ENCODE measurements around the gene BABAM2. TPM values are rescaled to one million over a fixed set of nuclear protein-coding genes. Genes with fewer than 3 reads are reported as not detected.

BABAM2 gene
- total RNA-seq, 4 donors from 2014 or later: 24.3 to 46.1 (median 44.5) TPM

- Histone ChIP-seq H3K27me3 (no peaks in the 10 kb centered on the region), H3K9me3 (peaks cover 0 to 2% (median 0%) of the 10 kb centered on the region in 4 donors), H3K36me3 (peaks cover 0 to 3% (median 0%) of the 10 kb centered on the region in 3 donors), H3K4me3 (no peak overlapping the region), H3K27ac (peak overlapping the region in 1 of 4 donors; percentile 40), H3K4me1 (peaks cover 0 to 50% (median 15%) of the 10 kb centered on the region in 4 donors)
- no peak for DNase-seq (ENCODE audit: low spot score in 2 of 2)
- WGBS, 2 donors: 30 to 41% methylated on average over 3 of the region's 3 CpGs
- peak in 1 of 2 donors; percentile 23 for TF ChIP-seq EP300 (IDR thresholded peaks at IDR 0.05)
- no peak for TF ChIP-seq CTCF (IDR thresholded peaks at IDR 0.05)
- no peak for TF ChIP-seq POLR2A (IDR thresholded peaks at IDR 0.05)
These were observed 270.5 kb downstream of the BABAM2 start for GRCh38 chr2:28160986-28161425.

DNA sequence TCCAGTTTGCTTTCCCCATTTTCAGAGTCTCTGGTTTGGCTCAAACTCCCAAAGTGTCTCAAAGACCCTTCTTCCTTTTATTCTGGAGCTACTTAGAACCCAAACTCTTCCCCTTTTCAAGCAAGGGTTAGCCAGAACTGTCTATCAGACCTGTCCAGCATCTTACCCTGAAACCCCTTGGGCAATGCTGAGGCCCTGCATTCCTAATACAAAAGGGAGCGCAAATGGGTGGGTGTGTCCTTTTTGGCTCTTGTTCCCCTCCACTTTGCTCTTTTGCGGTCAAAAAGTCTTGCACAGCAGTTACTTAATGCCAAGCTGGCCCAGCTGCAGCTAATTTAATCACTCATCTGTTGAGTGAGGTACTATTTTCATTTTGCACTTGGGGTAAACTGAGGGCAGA lies 270.9 kb downstream of the BABAM2 start:
- 73 to 85% methylated on average over 2 of the region's 2 CpGs for WGBS, 2 donors
- TF ChIP-seq EP300 (IDR thresholded peaks at IDR 0.05) (peak in 1 of 2 donors; percentile 17), CTCF (IDR thresholded peaks at IDR 0.05) (no peak), POLR2A (IDR thresholded peaks at IDR 0.05) (no peak)
- Histone ChIP-seq H3K4me3 (no peak overlapping the region), H3K27ac (peak overlapping the region in 1 of 4 donors; percentile 40), H3K4me1 (peaks cover 0 to 50% (median 15%) of the 10 kb centered on the region in 4 donors), H3K36me3 (no peaks in the 10 kb centered on the region), H3K9me3 (no peaks in the 10 kb centered on the region), H3K27me3 (no peaks in the 10 kb centered on the region)
- DNase-seq (ENCODE audit: low spot score in 2 of 2): no peak

DNA sequence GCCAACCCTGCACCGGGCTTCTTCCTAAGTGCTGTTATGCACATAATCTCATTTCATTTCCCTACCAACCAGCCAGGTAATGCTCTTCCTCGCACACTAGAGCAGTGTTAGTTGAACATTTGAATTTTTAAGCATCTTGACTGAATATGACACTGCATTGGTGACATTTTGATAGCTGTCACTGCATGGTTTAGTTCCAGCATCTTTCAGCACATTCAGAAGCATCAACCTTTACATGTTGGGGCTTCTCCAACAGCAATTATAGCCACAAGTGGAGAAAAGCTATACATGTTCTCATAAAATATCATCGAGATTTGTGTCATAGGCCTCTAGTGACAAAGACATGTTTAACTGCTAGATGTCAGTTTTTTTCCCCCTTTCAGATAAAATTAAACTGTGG lies 272.0 kb downstream of the BABAM2 start:
- no peak for TF ChIP-seq CTCF (IDR thresholded peaks at IDR 0.05)
- TF ChIP-seq POLR2A (IDR thresholded peaks at IDR 0.05): no peak
- no peak for TF ChIP-seq EP300 (IDR thresholded peaks at IDR 0.05)
- 92 to 93% methylated on average over 3 of the region's 3 CpGs for WGBS, 2 donors
- no peak overlapping the region for H3K4me3 ChIP-seq
- H3K27me3 ChIP-seq: no peaks in the 10 kb centered on the region
- DNase-seq (ENCODE audit: low spot score in 2 of 2): no peak
- H3K4me1 ChIP-seq: peaks cover 0 to 50% (median 15%) of the 10 kb centered on the region in 4 donors
- peak overlapping the region in 1 of 4 donors; percentile 63 for H3K27ac ChIP-seq
- no peaks in the 10 kb centered on the region for H3K36me3 ChIP-seq
- no peaks in the 10 kb centered on the region for H3K9me3 ChIP-seq

GRCh38 chr2:28163028-28163427 lies 272.5 kb downstream of the BABAM2 start:
- TF ChIP-seq CTCF (IDR thresholded peaks at IDR 0.05): no peak
- no peak for TF ChIP-seq EP300 (IDR thresholded peaks at IDR 0.05)
- no peak for TF ChIP-seq POLR2A (IDR thresholded peaks at IDR 0.05)
- H3K9me3 ChIP-seq: no peaks in the 10 kb centered on the region
- peak overlapping the region in 2 of 4 donors; percentile 15 to 63 for H3K27ac ChIP-seq
- no peaks in the 10 kb centered on the region for H3K27me3 ChIP-seq
- H3K4me3 ChIP-seq: no peak overlapping the region
- no peaks in the 10 kb centered on the region for H3K36me3 ChIP-seq
- DNase-seq (ENCODE audit: low spot score in 2 of 2): no peak
- H3K4me1 ChIP-seq: peaks cover 0 to 50% (median 15%) of the 10 kb centered on the region in 4 donors
- WGBS, 2 donors: 89 to 94% methylated on average over 4 of the region's 4 CpGs

DNA sequence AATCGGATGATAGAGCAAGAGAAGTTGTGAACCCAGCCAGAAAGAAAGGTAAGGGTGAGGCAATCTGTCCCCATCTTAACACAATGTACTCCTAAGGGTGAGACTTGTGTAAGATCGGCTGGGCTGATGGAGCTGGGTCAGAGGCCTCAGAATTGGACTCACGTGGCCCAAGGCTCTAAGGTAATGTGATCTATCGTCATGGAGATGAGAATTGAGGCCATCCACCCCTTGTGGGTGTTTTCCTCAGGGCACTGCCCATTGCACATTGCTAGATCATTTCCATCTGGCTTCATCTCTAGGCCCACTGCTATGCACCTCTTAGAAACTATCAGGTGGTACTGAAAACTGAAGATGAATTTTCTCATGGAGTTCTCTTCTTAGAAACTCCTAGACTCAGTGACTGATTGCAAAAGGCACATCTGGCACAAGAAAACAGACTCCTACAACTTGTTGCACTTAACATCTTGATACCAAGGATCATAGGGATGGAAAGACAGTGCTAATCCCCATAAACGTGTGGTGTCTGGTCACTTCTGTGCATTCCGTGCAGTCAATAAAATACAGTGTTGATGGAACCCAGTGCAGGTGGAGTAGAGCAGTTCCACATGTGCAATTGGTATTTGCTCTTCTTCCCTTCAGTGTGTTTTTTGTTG lies 273.2 kb downstream of the BABAM2 start:
- Histone ChIP-seq H3K4me3 (no peak overlapping the region), H3K27me3 (no peaks in the 10 kb centered on the region), H3K36me3 (no peaks in the 10 kb centered on the region), H3K4me1 (peaks cover 0 to 53% (median 15%) of the 10 kb centered on the region in 4 donors), H3K27ac (peak overlapping the region in 2 of 4 donors; percentile 61 to 63), H3K9me3 (no peaks in the 10 kb centered on the region)
- peak in 1 of 2 donors; percentile 16 for DNase-seq (ENCODE audit: low spot score in 2 of 2)
- 78 to 82% methylated on average over 6 of the region's 6 CpGs for WGBS, 2 donors
- no peak for TF ChIP-seq CTCF (IDR thresholded peaks at IDR 0.05)
- TF ChIP-seq EP300 (IDR thresholded peaks at IDR 0.05): no peak
